Measurements from ENCODE around the gene WAC.
A peak's percentile ranks its signal among the peaks of the same experiment; 100 is the strongest.
"Not testable (repeated sequence)": the region's sequence is repeated elsewhere in the genome, so short reads cannot be mapped to it uniquely, and the experiment has no call there.

The WAC gene

GRCh38 chr10:28566458-28567015, 33.6 kb downstream of the WAC start:
- DNase-seq (ENCODE audit: low spot score), result no peak

DNA sequence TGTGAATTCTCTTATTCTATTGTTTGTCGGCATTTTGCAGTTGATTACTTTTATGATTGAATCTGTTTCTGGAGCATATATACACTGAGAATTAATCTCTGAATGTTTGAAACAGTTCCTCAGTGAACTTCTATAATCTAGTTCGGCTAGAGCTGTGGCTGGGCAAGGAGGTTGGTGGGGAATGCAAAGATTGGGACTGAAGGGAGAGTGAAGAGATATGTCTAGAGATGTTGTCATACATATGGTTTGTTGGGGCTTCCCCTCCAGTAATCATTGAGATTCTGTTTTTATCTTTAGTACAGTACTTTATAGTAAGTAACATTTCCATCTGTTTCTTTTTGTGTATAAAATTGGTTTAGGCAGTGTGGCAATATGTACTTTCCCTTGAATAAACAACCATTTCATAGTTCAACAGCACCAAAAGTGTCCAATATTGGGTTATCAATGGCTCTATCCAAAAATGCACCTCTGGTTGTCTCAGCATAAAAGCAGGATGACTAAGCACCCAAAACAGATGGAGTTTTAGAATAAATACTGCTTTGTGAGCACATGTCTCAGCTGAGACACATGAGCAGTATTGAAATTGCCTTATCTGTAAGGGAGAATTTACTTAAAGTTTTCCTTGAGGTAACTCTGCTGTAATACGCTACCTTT, 36.7 kb downstream of the WAC start:
- no peak for DNase-seq (ENCODE audit: low spot score)

- no peak for DNase-seq (ENCODE audit: low spot score)
Observed at GRCh38 chr10:28570598-28570997, 37.7 kb downstream of the WAC start.

DNA sequence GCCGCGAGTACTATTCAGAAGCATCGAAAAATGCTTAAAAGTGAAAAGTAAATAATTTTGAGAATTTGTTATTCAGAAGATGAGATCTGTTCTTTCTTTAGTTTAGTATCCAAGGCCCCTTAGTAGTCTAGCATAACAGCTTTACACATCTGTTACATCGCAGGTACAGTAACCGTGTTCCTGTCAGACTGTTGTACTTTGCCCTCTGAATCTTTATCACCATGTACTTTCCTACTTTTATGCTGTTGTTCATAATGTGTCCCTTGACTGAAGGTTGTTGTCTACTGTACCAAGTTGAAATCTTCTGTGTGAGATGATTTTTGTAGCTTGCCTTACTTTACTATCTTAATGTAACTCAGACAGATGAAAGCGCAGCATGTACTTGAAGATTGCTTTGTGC, 38.3 kb downstream of the WAC start:
- DNase-seq (ENCODE audit: low spot score), result no peak

GRCh38 chr10:28574214-28574613, 41.3 kb downstream of the WAC start:
- not testable (repeated sequence) for DNase-seq (ENCODE audit: low spot score)

DNA sequence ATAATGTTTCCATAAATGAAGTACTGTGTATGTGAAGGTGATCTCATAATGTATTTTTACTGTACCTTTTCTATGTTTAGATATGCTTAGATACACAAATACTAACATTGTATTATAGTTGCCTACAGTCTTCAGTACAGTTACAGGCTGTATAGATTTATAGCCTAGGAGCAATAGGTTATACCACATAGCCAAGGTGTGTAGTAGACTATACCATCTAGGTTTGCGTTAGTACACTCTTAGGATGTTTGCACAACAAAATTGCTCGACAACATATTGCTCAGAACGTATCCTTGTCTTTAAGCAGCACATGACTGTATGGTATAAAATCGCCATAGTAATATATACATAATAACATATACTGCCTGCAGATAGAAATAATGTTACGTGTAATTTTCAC, 42.9 kb downstream of the WAC start:
- no peak for DNase-seq (ENCODE audit: low spot score)

DNA sequence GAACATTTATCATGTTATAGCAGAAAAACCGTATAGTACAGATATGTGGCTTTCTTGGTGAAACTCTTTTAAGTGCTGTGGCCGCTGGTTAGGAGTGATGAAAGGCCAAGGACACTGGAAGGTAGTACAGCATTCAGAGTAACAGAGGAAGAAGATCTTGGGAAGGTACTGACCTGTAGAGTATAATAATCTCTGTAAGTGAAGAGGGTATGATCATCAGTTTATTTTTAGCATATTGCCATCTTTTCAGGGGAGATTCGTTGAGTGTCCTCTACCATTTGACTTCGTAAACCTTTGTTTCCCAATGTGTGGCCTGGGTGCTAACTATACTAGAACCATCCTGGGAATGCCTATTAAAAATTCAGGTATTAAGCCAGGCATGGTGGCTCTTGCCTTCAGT, 44.6 kb downstream of the WAC start:
- DNase-seq (ENCODE audit: low spot score), result no peak

GRCh38 chr10:28578454-28578853, 45.5 kb downstream of the WAC start:
- no peak for DNase-seq (ENCODE audit: low spot score)

DNA sequence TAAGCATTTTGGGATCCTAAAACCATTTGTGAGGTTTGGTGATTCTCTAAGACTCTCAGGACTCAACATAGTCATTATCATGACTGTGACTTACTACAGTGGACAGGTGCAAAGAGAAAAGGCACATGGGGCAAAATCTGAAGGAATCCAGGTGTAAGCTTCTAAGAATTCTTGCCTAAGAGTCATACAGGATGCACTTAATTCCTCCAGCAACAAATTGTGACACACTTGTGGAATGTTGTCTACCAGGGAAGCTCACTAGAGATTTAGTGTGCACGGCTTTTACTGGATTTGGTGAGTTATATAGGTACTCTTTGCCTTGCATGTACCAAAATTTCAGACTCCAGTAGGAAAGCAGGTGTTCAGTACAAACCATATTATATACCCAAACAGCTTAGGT, 47.9 kb downstream of the WAC start:
- DNase-seq (ENCODE audit: low spot score), result no peak

GRCh38 chr10:28581916-28582315, 49.0 kb downstream of the WAC start:
- no peak for DNase-seq (ENCODE audit: low spot score)

DNA sequence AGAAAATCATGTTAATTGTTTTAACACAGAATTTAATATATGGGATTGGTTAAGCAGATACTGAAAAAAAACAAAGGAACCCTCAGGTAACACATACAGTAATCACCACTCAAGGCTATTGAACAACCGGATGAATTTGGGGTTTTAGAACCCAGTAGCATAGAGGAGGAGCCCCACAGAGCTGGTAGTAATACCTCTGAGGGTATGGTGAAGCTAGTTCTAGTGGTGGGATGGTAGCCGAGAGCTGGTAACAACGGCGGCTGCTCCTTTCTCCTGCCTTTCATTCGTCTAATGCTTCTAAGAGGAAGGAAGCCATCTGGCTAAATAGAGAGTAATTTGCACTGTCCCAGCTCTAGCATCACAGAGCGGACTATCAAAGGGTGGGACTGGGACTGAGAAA, 52.2 kb downstream of the WAC start:
- DNase-seq (ENCODE audit: low spot score), result no peak

DNA sequence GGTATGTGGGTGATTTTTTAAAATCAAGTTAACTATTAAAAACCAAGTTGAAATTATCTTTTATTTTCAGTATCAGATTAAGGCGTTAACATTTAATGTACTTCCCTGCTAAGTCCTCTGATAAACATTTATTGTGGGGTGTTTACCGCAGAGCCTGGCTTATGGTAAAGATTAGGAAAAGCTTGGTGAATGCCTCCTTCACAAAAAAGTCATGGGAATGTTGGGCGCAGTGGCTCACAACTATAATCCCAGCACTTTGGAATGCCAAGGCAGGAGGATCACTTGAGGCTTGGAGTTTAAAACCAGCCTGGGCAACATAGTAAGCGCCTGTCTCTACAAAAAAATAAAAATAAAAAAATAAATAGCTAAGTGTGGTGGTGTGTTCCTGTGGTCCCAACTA, 53.3 kb downstream of the WAC start:
- no peak for DNase-seq (ENCODE audit: low spot score)

DNA sequence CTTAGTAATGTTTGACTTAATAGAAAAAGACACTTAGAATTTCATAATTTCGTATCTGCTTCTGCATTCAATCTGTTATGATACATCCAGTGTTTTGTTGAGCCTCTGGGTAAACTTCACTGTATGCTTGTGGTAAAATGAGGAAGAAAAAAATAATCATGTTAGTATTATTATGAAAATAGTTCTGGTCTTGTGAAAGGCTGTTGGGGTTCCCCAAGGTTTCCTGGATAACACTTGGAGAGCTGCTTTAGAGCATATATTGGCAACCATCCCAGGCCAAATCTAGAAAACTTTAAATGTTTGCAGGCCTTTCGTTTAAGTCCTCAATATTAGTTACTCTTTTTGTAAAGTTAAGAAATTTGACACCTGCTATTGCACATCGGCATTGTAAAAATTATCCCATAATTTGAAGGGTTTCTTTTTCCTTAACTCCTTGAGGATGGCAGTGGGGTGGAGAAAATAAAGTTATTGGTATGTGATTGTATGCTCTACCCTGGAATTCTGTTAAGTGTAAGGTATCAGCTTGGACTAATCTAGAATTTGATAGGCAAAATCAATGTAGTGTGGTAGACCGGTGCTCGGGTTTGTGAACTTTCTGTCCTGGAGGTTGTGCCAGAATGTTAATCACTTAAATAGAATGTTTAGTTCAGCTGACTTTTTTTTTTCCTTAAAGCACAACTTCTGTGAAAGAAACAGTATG, 54.5 kb downstream of the WAC start:
- no peak for DNase-seq (ENCODE audit: low spot score)

- peak; percentile 32 for DNase-seq (ENCODE audit: low spot score)
Observed at GRCh38 chr10:28587970-28588290, 55.0 kb downstream of the WAC start.

GRCh38 chr10:28592953-28593352, 60.0 kb downstream of the WAC start:
- DNase-seq (ENCODE audit: low spot score), result no peak

DNA sequence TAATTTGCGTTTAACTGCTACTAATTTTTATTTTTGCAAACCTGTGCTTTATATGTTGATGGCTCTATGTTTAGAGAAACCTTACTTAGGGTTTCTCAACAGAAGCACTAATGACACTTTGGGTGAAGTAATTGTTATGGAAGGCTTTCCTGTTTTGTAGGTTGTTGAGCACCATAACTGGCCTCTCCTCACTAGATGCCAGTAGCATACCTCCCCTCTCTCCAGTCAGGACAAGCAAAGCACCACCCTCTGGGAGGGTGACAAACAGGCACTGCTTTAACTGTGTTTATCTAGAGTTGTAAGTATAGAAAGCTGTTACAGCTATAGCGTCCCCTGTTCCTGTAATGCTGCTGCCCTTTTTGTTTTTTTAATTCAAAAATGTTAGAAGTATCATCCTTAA, 60.9 kb downstream of the WAC start:
- no peak for DNase-seq (ENCODE audit: low spot score)

DNA sequence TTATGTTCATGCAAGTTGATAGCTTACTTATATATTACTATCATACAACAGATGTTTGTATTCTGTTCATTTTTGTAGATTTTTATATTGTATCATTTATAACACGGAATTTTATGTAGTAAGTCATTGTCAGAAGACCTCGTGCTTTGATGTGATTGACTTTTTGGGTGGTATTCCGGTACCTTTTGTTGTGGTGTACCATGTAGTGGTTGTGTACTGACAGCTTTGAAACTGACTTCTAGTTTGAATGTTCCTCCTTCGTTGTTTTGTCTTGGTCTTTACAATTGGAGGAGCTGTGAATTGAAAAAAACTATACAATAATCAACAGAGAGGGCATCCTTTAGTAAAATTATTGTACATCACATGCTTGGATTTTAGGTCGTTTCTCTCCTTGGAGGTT, 61.5 kb downstream of the WAC start:
- DNase-seq (ENCODE audit: low spot score), result no peak

DNA sequence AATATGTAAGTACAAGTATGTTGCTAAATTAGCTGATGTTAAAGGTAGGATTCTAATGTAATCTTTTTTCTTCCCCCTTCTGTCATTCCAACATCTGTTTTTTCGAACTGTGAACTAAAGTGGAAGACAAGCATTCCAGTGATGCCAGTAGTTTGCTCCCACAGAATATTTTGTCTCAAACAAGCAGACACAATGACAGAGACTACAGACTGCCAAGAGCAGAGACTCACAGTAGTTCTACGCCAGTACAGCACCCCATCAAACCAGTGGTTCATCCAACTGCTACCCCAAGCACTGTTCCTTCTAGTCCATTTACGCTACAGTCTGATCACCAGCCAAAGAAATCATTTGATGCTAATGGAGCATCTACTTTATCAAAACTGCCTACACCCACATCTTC, 62.7 kb downstream of the WAC start:
- DNase-seq (ENCODE audit: low spot score), result peak; percentile 5

- DNase-seq (ENCODE audit: low spot score), result no peak
Observed at GRCh38 chr10:28600056-28600455, 67.1 kb downstream of the WAC start.

DNA sequence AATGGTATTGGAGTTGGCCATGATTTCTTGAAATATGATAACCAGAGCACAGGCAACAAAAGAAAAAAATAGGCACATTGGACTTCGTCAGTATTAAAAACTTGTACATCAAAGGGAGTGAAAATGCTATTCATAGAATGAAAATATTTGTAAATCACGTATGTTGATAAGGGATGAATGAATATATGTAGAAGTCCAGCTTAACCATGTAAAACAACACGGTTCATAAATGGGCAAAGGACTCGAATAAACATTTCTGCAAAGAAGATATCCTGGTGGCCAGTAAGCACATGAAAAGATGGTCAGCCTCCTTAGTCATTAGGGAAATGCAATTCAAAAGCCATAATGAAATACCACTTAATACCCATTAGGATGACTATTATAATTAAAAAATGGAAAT, 68.1 kb downstream of the WAC start:
- no peak for DNase-seq (ENCODE audit: low spot score)

- DNase-seq (ENCODE audit: low spot score), result no peak
Observed at GRCh38 chr10:28604567-28605536, 71.9 kb downstream of the WAC start.

- no peak for DNase-seq (ENCODE audit: low spot score)
Observed at GRCh38 chr10:28606568-28606967, 73.7 kb downstream of the WAC start.

- not testable (repeated sequence) for DNase-seq (ENCODE audit: low spot score)
Observed at GRCh38 chr10:28609636-28610035, 76.7 kb downstream of the WAC start.

Measured in globus pallidus (tissue), 1 donor.